ENCODE results near the gene USP47. TPM values are rescaled to one million over a fixed set of nuclear protein-coding genes. Genes with fewer than 3 reads are reported as not detected.

The USP47 gene
- total RNA-seq, 1 experiment from 2014 or later: 45.9 TPM

DNA sequence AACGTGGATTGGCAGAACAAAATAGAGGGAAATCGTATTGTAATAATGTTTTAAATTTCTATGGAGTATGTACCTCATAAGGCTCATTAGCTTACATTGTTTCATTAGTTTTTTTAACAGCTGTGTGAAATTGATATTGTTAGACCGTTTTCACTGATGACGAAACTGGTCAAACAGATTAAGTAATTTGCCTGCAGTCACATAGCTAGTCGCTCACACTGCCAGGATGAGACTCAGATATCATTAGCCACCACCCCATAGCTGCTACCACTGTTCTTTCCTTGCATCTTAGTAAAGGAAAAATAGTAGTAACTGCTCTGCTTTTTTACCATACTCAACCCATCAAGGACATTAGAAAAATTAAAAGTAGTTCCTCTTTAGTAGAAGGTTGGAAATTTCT lies 102.7 kb downstream of the USP47 start:
- CTCF ChIA-PET: no interaction called here
- Histone ChIP-seq H3K4me1 (ENCODE audit: insufficient read depth, low read length, poor library complexity, severe bottlenecking) (peaks cover 13% of the 10 kb centered on the region), H3K9me3 (ENCODE audit: low read depth, low read length, poor library complexity, severe bottlenecking) (no peaks in the 10 kb centered on the region), H3K27me3 (replicated peaks; ENCODE audit: insufficient read depth, low read depth, low read length, poor library complexity) (no peaks in the 10 kb centered on the region), H3K4me3 (ENCODE audit: low read depth, low read length, poor library complexity, severe bottlenecking) (no peak overlapping the region), H3K36me3 (ENCODE audit: insufficient read depth, low read length, poor library complexity, severe bottlenecking) (peaks cover 30% of the 10 kb centered on the region), H3K27ac (ENCODE audit: low read depth, low read length, poor library complexity, severe bottlenecking) (no peak overlapping the region)
- POLR2A ChIA-PET (ENCODE audit: low non-redundant PET): no interaction called here
- DNase-seq (ENCODE audit: low spot score): no peak
- BruUV-seq (replicated peaks): no TSS peak
- TF ChIP-seq, protein P1, sequence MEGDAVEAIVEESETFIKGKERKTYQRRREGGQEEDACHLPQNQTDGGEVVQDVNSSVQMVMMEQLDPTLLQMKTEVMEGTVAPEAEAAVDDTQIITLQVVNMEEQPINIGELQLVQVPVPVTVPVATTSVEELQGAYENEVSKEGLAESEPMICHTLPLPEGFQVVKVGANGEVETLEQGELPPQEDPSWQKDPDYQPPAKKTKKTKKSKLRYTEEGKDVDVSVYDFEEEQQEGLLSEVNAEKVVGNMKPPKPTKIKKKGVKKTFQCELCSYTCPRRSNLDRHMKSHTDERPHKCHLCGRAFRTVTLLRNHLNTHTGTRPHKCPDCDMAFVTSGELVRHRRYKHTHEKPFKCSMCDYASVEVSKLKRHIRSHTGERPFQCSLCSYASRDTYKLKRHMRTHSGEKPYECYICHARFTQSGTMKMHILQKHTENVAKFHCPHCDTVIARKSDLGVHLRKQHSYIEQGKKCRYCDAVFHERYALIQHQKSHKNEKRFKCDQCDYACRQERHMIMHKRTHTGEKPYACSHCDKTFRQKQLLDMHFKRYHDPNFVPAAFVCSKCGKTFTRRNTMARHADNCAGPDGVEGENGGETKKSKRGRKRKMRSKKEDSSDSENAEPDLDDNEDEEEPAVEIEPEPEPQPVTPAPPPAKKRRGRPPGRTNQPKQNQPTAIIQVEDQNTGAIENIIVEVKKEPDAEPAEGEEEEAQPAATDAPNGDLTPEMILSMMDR (conservative IDR thresholded peaks at IDR 0.05; ENCODE audit: low read depth, low read length): no peak
- TF ChIP-seq EZH2 (IDR thresholded peaks at IDR 0.05; ENCODE audit: borderline replicate concordance, low read depth, low read length, poor library complexity, severe bottlenecking): no peak
- intact Hi-C loops (cut with micrococcal nuclease; ENCODE audit: unreplicated experiment): no loop called here

DNA sequence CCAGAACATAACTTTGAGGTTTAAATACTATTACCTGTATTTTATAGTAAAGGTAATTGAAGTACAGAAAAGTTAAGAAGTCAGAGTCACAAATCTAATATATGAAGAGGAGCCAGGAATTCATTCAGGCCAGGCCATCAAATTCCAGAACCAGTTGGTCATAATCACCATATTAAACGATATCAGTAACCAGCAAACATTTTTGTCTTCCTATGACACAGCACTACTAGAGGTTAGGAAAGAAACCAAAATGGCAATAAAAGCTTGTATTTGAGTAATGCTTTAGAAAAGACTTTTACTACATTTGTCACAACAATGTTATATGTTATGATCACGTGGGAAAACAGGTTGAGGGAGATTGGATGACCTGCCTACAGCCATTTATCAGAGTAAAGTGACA lies 104.4 kb downstream of the USP47 start:
- Histone ChIP-seq H3K27ac (ENCODE audit: low read depth, low read length, poor library complexity, severe bottlenecking) (no peak overlapping the region), H3K4me1 (ENCODE audit: insufficient read depth, low read length, poor library complexity, severe bottlenecking) (peaks cover 13% of the 10 kb centered on the region), H3K36me3 (ENCODE audit: insufficient read depth, low read length, poor library complexity, severe bottlenecking) (peaks cover 27% of the 10 kb centered on the region), H3K27me3 (replicated peaks; ENCODE audit: insufficient read depth, low read depth, low read length, poor library complexity) (no peaks in the 10 kb centered on the region), H3K4me3 (ENCODE audit: low read depth, low read length, poor library complexity, severe bottlenecking) (no peak overlapping the region), H3K9me3 (ENCODE audit: low read depth, low read length, poor library complexity, severe bottlenecking) (no peaks in the 10 kb centered on the region)
- POLR2A ChIA-PET (ENCODE audit: low non-redundant PET): no interaction called here
- no TSS peak for BruUV-seq (replicated peaks)
- intact Hi-C loops (cut with micrococcal nuclease; ENCODE audit: unreplicated experiment): no loop called here
- no peak for TF ChIP-seq EZH2 (IDR thresholded peaks at IDR 0.05; ENCODE audit: borderline replicate concordance, low read depth, low read length, poor library complexity, severe bottlenecking)
- TF ChIP-seq, protein P1 (conservative IDR thresholded peaks at IDR 0.05; ENCODE audit: low read depth, low read length): no peak
- CTCF ChIA-PET: no interaction called here
- DNase-seq (ENCODE audit: low spot score): no peak

GRCh38 chr11:11946878-11947277 lies 105.1 kb downstream of the USP47 start:
- CTCF ChIA-PET: no interaction called here
- POLR2A ChIA-PET (ENCODE audit: low non-redundant PET): no interaction called here
- TF ChIP-seq, protein P1 (conservative IDR thresholded peaks at IDR 0.05; ENCODE audit: low read depth, low read length): no peak
- no peak for TF ChIP-seq EZH2 (IDR thresholded peaks at IDR 0.05; ENCODE audit: borderline replicate concordance, low read depth, low read length, poor library complexity, severe bottlenecking)
- H3K36me3 ChIP-seq (ENCODE audit: insufficient read depth, low read length, poor library complexity, severe bottlenecking): peaks cover 25% of the 10 kb centered on the region
- no peak overlapping the region for H3K27ac ChIP-seq (ENCODE audit: low read depth, low read length, poor library complexity, severe bottlenecking)
- no peak overlapping the region for H3K4me3 ChIP-seq (ENCODE audit: low read depth, low read length, poor library complexity, severe bottlenecking)
- H3K27me3 ChIP-seq (replicated peaks; ENCODE audit: insufficient read depth, low read depth, low read length, poor library complexity): no peaks in the 10 kb centered on the region
- H3K4me1 ChIP-seq (ENCODE audit: insufficient read depth, low read length, poor library complexity, severe bottlenecking): peaks cover 13% of the 10 kb centered on the region
- no TSS peak for BruUV-seq (replicated peaks)
- intact Hi-C loops (cut with micrococcal nuclease; ENCODE audit: unreplicated experiment): no loop called here
- peak; percentile 42 for DNase-seq (ENCODE audit: low spot score)
- no peaks in the 10 kb centered on the region for H3K9me3 ChIP-seq (ENCODE audit: low read depth, low read length, poor library complexity, severe bottlenecking)
